ENCODE data around the gene EEFSEC. TPM values are rescaled to one million over a fixed set of nuclear protein-coding genes. Genes with fewer than 3 reads are reported as not detected.

EEFSEC gene
- total and polyA plus RNA-seq, 2 of the 4 experiments (the other 2 are of a cell fraction) = 4.5 to 9.3 TPM

- TF ChIP-seq MAFK (IDR thresholded peaks at IDR 0.05; ENCODE audit: low read depth, low read length) (no peak), FOS (IDR thresholded peaks at IDR 0.05; ENCODE audit: low read depth, low read length) (no peak), CHD1 (IDR thresholded peaks at IDR 0.05; ENCODE audit: low read depth, low read length) (no peak), RAD21 (IDR thresholded peaks at IDR 0.05; ENCODE audit: low read length) (no peak), SMC3 (IDR thresholded peaks at IDR 0.05; ENCODE audit: low read depth, low read length) (no peak), POLR2A (IDR thresholded peaks at IDR 0.05; ENCODE audit: low read depth, low read length) (no peak), MXI1 (IDR thresholded peaks at IDR 0.05; ENCODE audit: borderline replicate concordance, low read depth, low read length) (no peak), RFX5 (IDR thresholded peaks at IDR 0.05; ENCODE audit: low read depth, low read length) (no peak), MAZ (IDR thresholded peaks at IDR 0.05; ENCODE audit: borderline replicate concordance, low read depth, low read length) (no peak), NFE2L2 (IDR thresholded peaks at IDR 0.05; ENCODE audit: low read depth, low read length) (no peak), CEBPB (IDR thresholded peaks at IDR 0.05; ENCODE audit: low read depth, low read length) (no peak), USF2 (IDR thresholded peaks at IDR 0.05; ENCODE audit: low read depth, low read length) (no peak), RCOR1 (IDR thresholded peaks at IDR 0.05; ENCODE audit: insufficient replicate concordance, low read length) (no peak)
- TF ChIP-seq, protein P1, sequence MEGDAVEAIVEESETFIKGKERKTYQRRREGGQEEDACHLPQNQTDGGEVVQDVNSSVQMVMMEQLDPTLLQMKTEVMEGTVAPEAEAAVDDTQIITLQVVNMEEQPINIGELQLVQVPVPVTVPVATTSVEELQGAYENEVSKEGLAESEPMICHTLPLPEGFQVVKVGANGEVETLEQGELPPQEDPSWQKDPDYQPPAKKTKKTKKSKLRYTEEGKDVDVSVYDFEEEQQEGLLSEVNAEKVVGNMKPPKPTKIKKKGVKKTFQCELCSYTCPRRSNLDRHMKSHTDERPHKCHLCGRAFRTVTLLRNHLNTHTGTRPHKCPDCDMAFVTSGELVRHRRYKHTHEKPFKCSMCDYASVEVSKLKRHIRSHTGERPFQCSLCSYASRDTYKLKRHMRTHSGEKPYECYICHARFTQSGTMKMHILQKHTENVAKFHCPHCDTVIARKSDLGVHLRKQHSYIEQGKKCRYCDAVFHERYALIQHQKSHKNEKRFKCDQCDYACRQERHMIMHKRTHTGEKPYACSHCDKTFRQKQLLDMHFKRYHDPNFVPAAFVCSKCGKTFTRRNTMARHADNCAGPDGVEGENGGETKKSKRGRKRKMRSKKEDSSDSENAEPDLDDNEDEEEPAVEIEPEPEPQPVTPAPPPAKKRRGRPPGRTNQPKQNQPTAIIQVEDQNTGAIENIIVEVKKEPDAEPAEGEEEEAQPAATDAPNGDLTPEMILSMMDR (conservative IDR thresholded peaks at IDR 0.05; ENCODE audit: low read depth, low read length) = no peak
- Histone ChIP-seq H3K9me1 (ENCODE audit: insufficient read depth, low read length) (peaks cover 7% of the 10 kb centered on the region), H4K20me1 (ENCODE audit: insufficient read depth, low read length) (no peaks in the 10 kb centered on the region), H2AK5ac (ENCODE audit: low read depth, low read length) (no peak overlapping the region), H3K56ac (ENCODE audit: extremely low read depth, insufficient read depth, low read length) (no peak overlapping the region), H3K4me1 (ENCODE audit: control insufficient read depth, insufficient read depth, low read length) (no peaks in the 10 kb centered on the region), H4K8ac (ENCODE audit: low read depth in 2 of 2, low read length in 2 of 2) (no peak overlapping the region), H3K23ac (ENCODE audit: low read depth, low read length) (no peak overlapping the region), H2BK15ac (ENCODE audit: low read depth, low read length) (no peak overlapping the region), H2BK5ac (ENCODE audit: low read depth, low read length, poor library complexity, severe bottlenecking) (no peak overlapping the region), H3K9me3 (ENCODE audit: control insufficient read depth, insufficient read depth, low read length) (0 out of 2 replicates have a peak, but pooled peaks cover 1% of the 10 kb centered on the region), H3K9ac (ENCODE audit: low read depth, low read length) (no peak overlapping the region), H2BK120ac (ENCODE audit: low read depth, low read length) (no peak overlapping the region), H3K4ac (ENCODE audit: low read depth, low read length) (no peak overlapping the region), H3K18ac (ENCODE audit: low read depth, low read length) (no peak overlapping the region), H2AFZ (replicated peaks; ENCODE audit: low read length, poor library complexity) (no peak overlapping the region), H2BK20ac (ENCODE audit: low read depth, low read length) (no peak overlapping the region), H4K5ac (ENCODE audit: low read depth, low read length) (no peak overlapping the region), H3K27ac (ENCODE audit: insufficient read depth, low read length) (no peak overlapping the region), H3K27me3 (ENCODE audit: control insufficient read depth, insufficient read depth, low read length) (no peaks in the 10 kb centered on the region), H3K14ac (replicated peaks; ENCODE audit: low read depth, low read length) (no peak overlapping the region), H3K4me3 (ENCODE audit: insufficient read depth, low read depth, low read length) (no peak overlapping the region), H4K91ac (ENCODE audit: insufficient read depth, low read depth, low read length) (no peak overlapping the region), H3K4me2 (ENCODE audit: low read depth, low read length) (no peak overlapping the region), H3K36me3 (ENCODE audit: control insufficient read depth, insufficient read depth, low read length) (no peaks in the 10 kb centered on the region), H2AK9ac (replicated peaks; ENCODE audit: low read depth, low read length, poor library complexity) (no peak overlapping the region), H3K79me1 (ENCODE audit: low read depth in 1 of 2, low read length in 2 of 2) (peaks cover 9 to 13% of the 10 kb centered on the region in 2 experiments)
- DNase-seq (no peak), ATAC-seq (ENCODE audit: low read depth) (no peak)
- dilution Hi-C loops (cut with HindIII; ENCODE audit: low sequenced_read_pairs, unreplicated experiment) (no loop called here), intact Hi-C loops (cut with micrococcal nuclease) (no loop called here), in situ Hi-C loops (cut with MboI; ENCODE audit: low sequenced_read_pairs) (loop anchor here (10.0 kb wide), 1 partner anchor 52 kb away; no protein-coding TSS in a partner anchor)
- BruUV-seq (replicated peaks) = no TSS peak
- ChIA-PET CTCF (no interaction called here), POLR2A (ENCODE audit: unreplicated experiment) (no interaction called here)
- 13% methylated on average over 2 of the region's 2 CpGs; no CpG with 5 or more reads in 1 of the 2 experiments for WGBS, 2 experiments (ENCODE audit: extremely low coverage in 2 of 2, insufficient read length in 1 of 2)
These were observed 26.0 kb upstream of the EEFSEC start for GRCh38 chr3:128127236-128127635.
